Sigmoid colon (tissue), 4 donors: ENCODE results near the gene THRA.
A peak's percentile ranks its signal among the peaks of the same experiment; 100 is the strongest.

Source experiments
- EP300 ChIP-seq, 4 donors: sonication (generic); formaldehyde crosslinking; IDR thresholded peaks; one replicate each; pipeline ENCODE4 v1.6.1; 2017; ENCODE audit warnings: antibody characterized with exemption in 4 of 4
- POLR2A ChIP-seq, 2 donors: fragments of 450-650 bp; IDR thresholded peaks; one replicate each; pipeline ENCODE4 v1.6.1; 2016; ENCODE audit warnings: antibody characterized with exemption in 2 of 2, mild to moderate bottlenecking in 2 of 2, moderate library complexity in 2 of 2
- POLR2AphosphoS5 ChIP-seq, 4 donors: sonication (generic); formaldehyde crosslinking; IDR thresholded peaks; one replicate each; pipeline ENCODE4 v1.6.1; 2017; ENCODE audit warnings: antibody characterized with exemption in 4 of 4
- TF ChIP-seq, protein P1 (sequence below), 4 experiments: fragments of 450-650 bp in 3 of 4; fragments of 200-600 bp in 1 of 4; IDR thresholded peaks; one replicate each; pipeline ENCODE4 v1.5.1; 2016 to 2019; ENCODE audit warnings: antibody characterized with exemption in 4 of 4, mild to moderate bottlenecking in 3 of 4, moderate library complexity in 2 of 4

DNA sequence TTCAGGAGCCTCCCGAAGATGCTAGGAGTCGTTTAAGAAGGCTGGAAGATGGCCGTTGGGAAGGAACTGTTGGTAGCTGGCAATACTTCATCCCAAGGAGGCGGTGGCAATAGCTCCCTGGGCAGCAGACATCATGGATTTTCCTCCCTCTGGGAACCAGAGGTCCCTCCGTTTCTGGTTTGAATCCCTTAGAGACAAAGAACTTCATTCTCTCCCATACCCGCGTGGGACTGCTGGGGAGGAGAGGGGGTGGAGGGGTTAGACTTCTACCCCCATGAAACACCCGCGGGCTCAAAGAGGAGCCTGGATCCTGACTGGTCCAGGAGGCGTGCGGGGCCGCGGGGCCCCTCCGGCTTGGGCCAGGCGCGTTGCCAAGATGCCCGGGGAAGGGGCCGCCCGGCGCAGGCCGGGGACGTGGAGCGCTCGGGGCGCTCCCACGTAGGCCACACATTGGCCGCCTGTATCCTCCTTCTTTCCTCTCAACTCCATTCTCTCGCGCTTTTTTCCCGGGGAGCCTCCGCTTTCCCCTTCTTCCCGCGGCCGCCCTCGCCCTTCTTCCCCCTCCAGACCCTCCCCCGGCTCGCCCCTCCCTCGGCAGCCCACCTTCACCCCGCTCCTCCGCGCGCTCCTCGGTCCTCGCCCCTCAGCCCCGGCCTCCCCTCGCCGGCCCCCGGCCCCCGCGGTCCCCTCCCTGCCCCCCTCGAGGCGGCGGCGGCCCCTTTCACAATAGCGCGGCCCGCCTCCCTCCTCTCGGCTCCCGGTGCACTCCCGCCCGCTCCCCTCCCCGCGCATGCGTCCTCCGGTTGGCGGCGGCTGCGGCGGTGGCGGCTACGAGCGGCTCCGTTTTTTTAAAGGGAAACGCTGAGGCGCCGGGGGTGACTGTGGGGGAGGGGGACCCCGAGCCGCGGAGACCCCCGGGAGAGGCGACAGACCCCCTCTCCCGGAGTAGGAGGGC lies 58.7 kb downstream of the THRA start, which contains the start of gene MSL1:
- TF ChIP-seq, protein P1, sequence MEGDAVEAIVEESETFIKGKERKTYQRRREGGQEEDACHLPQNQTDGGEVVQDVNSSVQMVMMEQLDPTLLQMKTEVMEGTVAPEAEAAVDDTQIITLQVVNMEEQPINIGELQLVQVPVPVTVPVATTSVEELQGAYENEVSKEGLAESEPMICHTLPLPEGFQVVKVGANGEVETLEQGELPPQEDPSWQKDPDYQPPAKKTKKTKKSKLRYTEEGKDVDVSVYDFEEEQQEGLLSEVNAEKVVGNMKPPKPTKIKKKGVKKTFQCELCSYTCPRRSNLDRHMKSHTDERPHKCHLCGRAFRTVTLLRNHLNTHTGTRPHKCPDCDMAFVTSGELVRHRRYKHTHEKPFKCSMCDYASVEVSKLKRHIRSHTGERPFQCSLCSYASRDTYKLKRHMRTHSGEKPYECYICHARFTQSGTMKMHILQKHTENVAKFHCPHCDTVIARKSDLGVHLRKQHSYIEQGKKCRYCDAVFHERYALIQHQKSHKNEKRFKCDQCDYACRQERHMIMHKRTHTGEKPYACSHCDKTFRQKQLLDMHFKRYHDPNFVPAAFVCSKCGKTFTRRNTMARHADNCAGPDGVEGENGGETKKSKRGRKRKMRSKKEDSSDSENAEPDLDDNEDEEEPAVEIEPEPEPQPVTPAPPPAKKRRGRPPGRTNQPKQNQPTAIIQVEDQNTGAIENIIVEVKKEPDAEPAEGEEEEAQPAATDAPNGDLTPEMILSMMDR (IDR thresholded peaks at IDR 0.05) = no peak
- TF ChIP-seq POLR2A (IDR thresholded peaks at IDR 0.05) = peak; percentile 47 to 64
- TF ChIP-seq EP300 (IDR thresholded peaks at IDR 0.05) = peak in 1 of 4 donors; percentile 39
- peak; percentile 83 to 94 (median 90) for TF ChIP-seq POLR2AphosphoS5 (IDR thresholded peaks at IDR 0.05)
